GM23338 (cell line): ENCODE data around the gene HTT. TPM values are rescaled to one million over a fixed set of nuclear protein-coding genes. Genes with fewer than 3 reads are reported as not detected.

Source experiments
- ATAC-seq: fragments of 200-7000 bp; cut with Tn5 transposase; 3 replicates; pipeline ENCODE4 v1.9.1; 2020
- DNase-seq: peaks from one replicate; pipeline ENCODE4 v3.0.0-alpha.2; 2015; ENCODE audit warnings: low spot score
- H2AFZ ChIP-seq: fragments of 200-600 bp; sonication (generic); 2 replicates; pipeline ENCODE4 v1.8.0; 2016; ENCODE audit warnings: antibody characterized with exemption, mild to moderate bottlenecking, moderate library complexity
- H3F3A ChIP-seq: fragments of 200-600 bp; sonication (generic); replicated peaks from 2 replicates; pipeline ENCODE4 v1.8.0; 2017; ENCODE audit warnings: antibody characterized with exemption, mixed run types, low read depth
- H3K27ac ChIP-seq: fragments of 200-600 bp; sonication (generic); 2 replicates; pipeline ENCODE4 v1.6.1; 2016; ENCODE audit warnings: low read depth
- H3K27me3 ChIP-seq: fragments of 200-600 bp; sonication (generic); 2 replicates; pipeline ENCODE4 v1.8.0; 2016; ENCODE audit warnings: mild to moderate bottlenecking, mixed run types, moderate library complexity; ENCODE audit not compliant: insufficient read depth
- H3K36me3 ChIP-seq: fragments of 200-600 bp; sonication (generic); 2 replicates; pipeline ENCODE4 v1.8.0; 2016; ENCODE audit warnings: mild to moderate bottlenecking; ENCODE audit not compliant: insufficient read depth
- H3K4me1 ChIP-seq: fragments of 200-600 bp; sonication (generic); 2 replicates; pipeline ENCODE4 v1.8.0; 2016; ENCODE audit warnings: mild to moderate bottlenecking, moderate library complexity; ENCODE audit not compliant: insufficient read depth
- H3K4me2 ChIP-seq: fragments of 200-600 bp; sonication (generic); 2 replicates; pipeline ENCODE4 v1.7.1; 2017; ENCODE audit warnings: mixed run types
- H3K4me3 ChIP-seq: fragments of 200-600 bp; sonication (generic); 2 replicates; pipeline ENCODE4 v1.6.1; 2016; ENCODE audit warnings: mixed run types
- H3K79me2 ChIP-seq: fragments of 200-600 bp; sonication (generic); replicated peaks from 2 replicates; pipeline ENCODE4 v1.8.0; 2017; ENCODE audit warnings: mild to moderate bottlenecking; ENCODE audit not compliant: insufficient read depth
- H3K9me2 ChIP-seq: fragments of 200-600 bp; sonication (generic); 2 replicates; pipeline ENCODE4 v1.8.0; 2017; ENCODE audit not compliant: insufficient read depth
- H4K20me1 ChIP-seq: fragments of 200-600 bp; sonication (generic); replicated peaks from 2 replicates; pipeline ENCODE4 v1.8.0; 2017; ENCODE audit warnings: mild to moderate bottlenecking; ENCODE audit not compliant: insufficient read depth
- H3K27ac Mint-ChIP-seq: 2 replicates; pipeline ENCODE4 v1.8.0; 2020; ENCODE audit warnings: inconsistent platforms, mild to moderate bottlenecking, moderate library complexity, mixed read lengths
- H3K27me3 Mint-ChIP-seq: 3 replicates; pipeline ENCODE4 v1.8.0; 2022; ENCODE audit warnings: low read depth, mild to moderate bottlenecking, moderate library complexity, mixed read lengths, inconsistent platforms; ENCODE audit not compliant: insufficient read depth, poor library complexity
- H3K36me3 Mint-ChIP-seq: 3 replicates; pipeline ENCODE4 v1.8.0; 2021; ENCODE audit warnings: low read depth, mild to moderate bottlenecking, inconsistent platforms, moderate library complexity, mixed read lengths
- H3K4me1 Mint-ChIP-seq: 3 replicates; pipeline ENCODE4 v1.8.0; 2020; ENCODE audit warnings: mild to moderate bottlenecking, inconsistent platforms, mixed read lengths
- H3K4me3 Mint-ChIP-seq: 3 replicates; pipeline ENCODE4 v1.8.0; 2021; ENCODE audit warnings: moderate library complexity, mild to moderate bottlenecking, inconsistent platforms, mixed read lengths
- H3K9me3 Mint-ChIP-seq: 3 replicates; pipeline ENCODE4 v1.8.0; 2020; ENCODE audit warnings: moderate library complexity, mild to moderate bottlenecking, inconsistent platforms, mixed read lengths
- CREB1 ChIP-seq: fragments of 250-450 bp; sonication (Bioruptor Pico); IDR thresholded peaks from 2 replicates; pipeline ENCODE4 v1.5.0; 2020; ENCODE audit warnings: low read depth, mild to moderate bottlenecking, moderate library complexity
- CTCF ChIP-seq, 2 experiments: fragments of 200-600 bp in 1 of 2; sonication (generic) in 1 of 2; conservative IDR thresholded peaks; 2 replicates each; pipeline versions ENCODE4 v1.5.1 to v1.6.1; 2016 to 2017; ENCODE audit warnings: antibody characterized with exemption in 2 of 2, low read depth in 2 of 2, mild to moderate bottlenecking in 2 of 2, moderate library complexity in 1 of 2
- ETS1 ChIP-seq: IDR thresholded peaks from 2 replicates; pipeline ENCODE4 v1.6.1; 2016; ENCODE audit warnings: antibody characterized with exemption
- EZH2 ChIP-seq: fragments of 200-600 bp; sonication (generic); IDR thresholded peaks from one replicate; pipeline ENCODE4 v1.8.0; 2017; ENCODE audit warnings: antibody characterized with exemption, mild to moderate bottlenecking, low read depth; ENCODE audit not compliant: unreplicated experiment
- EZH2phosphoT487 ChIP-seq: fragments of 200-600 bp; sonication (generic); IDR thresholded peaks from one replicate; pipeline ENCODE4 v1.8.1; 2018; ENCODE audit warnings: antibody characterized with exemption; ENCODE audit not compliant: unreplicated experiment
- JUNB ChIP-seq: IDR thresholded peaks from one replicate; pipeline ENCODE4 v1.6.1; 2016; ENCODE audit warnings: antibody characterized with exemption; ENCODE audit not compliant: unreplicated experiment
- NANOG ChIP-seq: IDR thresholded peaks from 2 replicates; pipeline ENCODE4 v1.6.1; 2016; ENCODE audit warnings: antibody characterized with exemption, borderline replicate concordance
- POLR2AphosphoS5 ChIP-seq: IDR thresholded peaks from 2 replicates; pipeline ENCODE4 v1.6.1; 2016; ENCODE audit warnings: antibody characterized with exemption, low read depth
- REST ChIP-seq: IDR thresholded peaks from one replicate; pipeline ENCODE4 v1.6.1; 2018; ENCODE audit warnings: antibody characterized with exemption; ENCODE audit not compliant: unreplicated experiment
- STAT1 ChIP-seq: IDR thresholded peaks from one replicate; pipeline ENCODE4 v1.6.1; 2016; ENCODE audit warnings: antibody characterized with exemption; ENCODE audit not compliant: unreplicated experiment
- ZNF114 ChIP-seq: fragments of 250-450 bp; sonication (Bioruptor Pico); IDR thresholded peaks from 2 replicates; pipeline ENCODE4 v1.5.0; 2020; ENCODE audit warnings: mild to moderate bottlenecking, moderate library complexity
- ZNF331 ChIP-seq: fragments of 250-450 bp; sonication (Bioruptor Pico); IDR thresholded peaks from 2 replicates; pipeline ENCODE4 v1.5.0; 2020; ENCODE audit warnings: low read depth, mild to moderate bottlenecking, moderate library complexity
- ZNF462 ChIP-seq: fragments of 250-450 bp; sonication (Bioruptor Pico); IDR thresholded peaks from 2 replicates; pipeline ENCODE4 v1.5.0; 2020; ENCODE audit warnings: mild to moderate bottlenecking, moderate library complexity
- polyA plus RNA-seq: library from polyadenylated mRNA; unstranded; fragments of >200 nt; fragmentation: Nextera tagmentation; extraction: Ambion mirVana; gene quantifications from 2 replicates; pipeline ENCODE4 v1.2.1, GENCODE V29; 2016
- total RNA-seq: library from RNA; depleted of rRNA; stranded (reverse); fragments of >200 nt; shearing (Covaris generic); gene quantifications from 2 replicates; pipeline ENCODE4 v1.2.3, GENCODE V29; 2014

Gene HTT
- total and polyA plus RNA-seq, 2 experiments from 2014 or later: 26.6 to 67.7 TPM

- Histone ChIP-seq H3K9me2 (no peaks in the 10 kb centered on the region), H3K36me3 (peaks cover 48% of the 10 kb centered on the region), H3K27me3 (no peaks in the 10 kb centered on the region), H3F3A (no peaks in the 10 kb centered on the region), H3K27ac (no peak overlapping the region), H3K79me2 (0 out of 2 replicates have a peak, but pooled peaks cover 3% of the 10 kb centered on the region), H4K20me1 (peaks cover 3% of the 10 kb centered on the region; the same call in 1 of the 2 replicates), H3K4me3 (no peak overlapping the region), H3K4me1 (no peaks in the 10 kb centered on the region), H3K4me2 (no peak overlapping the region), H2AFZ (no peak overlapping the region)
- Mint-ChIP-seq H3K4me3 (no peak overlapping the region), H3K36me3 (peaks cover 70% of the 10 kb centered on the region), H3K27ac (no peak overlapping the region), H3K27me3 (peaks cover 3% of the 10 kb centered on the region), H3K4me1 (no peaks in the 10 kb centered on the region), H3K9me3 (no peaks in the 10 kb centered on the region)
- DNase-seq (no peak), ATAC-seq (no peak)
- TF ChIP-seq POLR2AphosphoS5 (no peak), STAT1 (no peak), EZH2phosphoT487 (no peak), CREB1 (CRISPR knock-in tag) (no peak), ZNF114 (CRISPR knock-in tag) (no peak), REST (no peak), CTCF (conservative IDR thresholded peaks at IDR 0.05; ENCODE audit: low read depth in 2 of 2) (no peak), ZNF462 (CRISPR knock-in tag) (no peak), EZH2 (no peak), ZNF331 (CRISPR knock-in tag) (no peak), JUNB (no peak), NANOG (no peak), ETS1 (no peak)
These were observed 45.0 kb downstream of the HTT start for GRCh38 chr4:3119464-3119863.
